ENCODE data around the gene FAM217A.
A peak's percentile ranks its signal among the peaks of the same experiment; 100 is the strongest.

Gene FAM217A

DNA sequence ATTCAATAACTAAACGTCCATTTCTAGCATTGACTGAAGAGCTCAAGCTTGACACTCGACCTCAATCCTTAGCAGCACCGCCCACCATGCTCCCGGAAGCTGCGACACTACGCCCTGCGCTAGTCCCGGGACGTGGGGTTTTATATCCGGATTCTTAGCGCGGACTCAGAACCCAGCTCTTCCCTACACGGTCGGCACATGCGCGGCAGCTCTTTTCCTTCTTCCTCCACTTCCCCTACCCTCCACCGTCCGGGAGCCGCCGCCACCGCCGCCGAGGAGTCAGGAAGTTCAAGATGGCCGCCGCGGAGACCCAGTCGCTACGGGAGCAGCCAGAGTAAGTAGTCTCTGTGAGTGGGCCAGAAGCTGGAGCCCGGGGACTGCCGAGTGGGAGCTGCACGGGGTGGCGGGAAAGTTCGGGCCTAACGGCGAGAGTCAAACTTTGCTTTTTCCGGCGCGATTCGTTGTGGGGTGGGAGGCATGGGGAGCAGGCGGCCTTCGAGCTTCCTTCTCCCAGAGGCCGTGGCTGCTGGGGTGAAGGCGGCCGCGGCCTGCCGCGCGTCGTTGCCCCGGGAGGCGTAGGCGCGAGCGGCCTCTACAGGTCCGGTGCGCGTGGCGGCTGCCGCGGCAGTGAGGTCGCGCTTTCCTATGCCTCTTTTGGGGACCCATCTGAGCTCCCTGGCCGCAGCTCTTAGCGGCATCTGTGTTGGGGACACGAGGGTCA is 57.6 kb downstream of the FAM217A start:
- peak; percentile 90 for DNase-seq (ENCODE audit: low spot score)

GRCh38 chr6:4020822-4021132 is 58.2 kb downstream of the FAM217A start:
- DNase-seq (ENCODE audit: low spot score), result no peak

GRCh38 chr6:4018924-4019236 is 60.1 kb downstream of the FAM217A start:
- no peak for DNase-seq (ENCODE audit: low spot score)
